HG03520 (cell line): ENCODE data around the gene MGST1.
"Not testable (repeated sequence)": the region's sequence is repeated elsewhere in the genome, so short reads cannot be mapped to it uniquely, and the experiment has no call there.

Experiments used
- ATAC-seq: cut with Tn5 transposase; IDR thresholded peaks from one replicate; pipeline ENCODE4 v1.9.1; 2021; ENCODE audit warnings: mild to moderate bottlenecking, moderate library complexity; ENCODE audit not compliant: unreplicated experiment

Gene MGST1

DNA sequence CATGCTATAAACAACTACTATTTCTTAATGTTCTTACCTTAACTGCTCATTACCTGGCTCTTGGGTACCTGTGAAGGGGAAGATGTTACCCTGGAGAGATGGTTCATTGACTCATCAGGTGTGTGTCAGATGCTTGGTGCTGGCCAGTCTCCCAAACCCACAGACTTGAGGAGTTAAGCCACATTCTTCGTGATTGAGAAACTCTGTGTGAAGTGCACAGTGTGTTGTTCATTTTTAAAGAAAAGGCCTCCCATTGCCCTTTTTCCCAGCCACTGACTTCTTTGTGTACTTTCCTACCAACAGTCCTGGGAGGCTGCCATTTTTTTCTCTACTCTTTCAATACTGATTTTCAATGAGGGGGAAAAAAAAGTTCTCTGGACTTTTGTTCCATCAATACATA, 3.2 kb downstream of the MGST1 start:
- ATAC-seq = no peak

DNA sequence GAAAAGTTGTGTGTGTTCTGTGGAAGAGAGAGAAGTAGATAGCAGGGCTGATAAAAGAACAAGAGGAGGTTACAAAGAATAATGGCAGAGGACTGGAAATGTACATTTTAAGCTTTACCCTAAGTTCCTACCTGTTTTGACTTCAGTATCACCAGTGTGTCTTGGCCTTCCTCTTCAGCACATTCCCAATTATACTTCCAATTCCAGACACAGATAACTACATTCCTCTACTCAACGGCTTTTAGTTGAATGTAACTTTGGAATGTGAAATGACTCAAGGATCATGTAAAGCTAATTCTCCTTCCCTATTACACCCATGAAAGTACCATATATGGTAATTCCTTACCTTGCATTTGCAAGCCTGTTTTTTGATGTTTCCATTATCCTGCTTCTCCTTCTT, 5.0 kb downstream of the MGST1 start:
- ATAC-seq = no peak

DNA sequence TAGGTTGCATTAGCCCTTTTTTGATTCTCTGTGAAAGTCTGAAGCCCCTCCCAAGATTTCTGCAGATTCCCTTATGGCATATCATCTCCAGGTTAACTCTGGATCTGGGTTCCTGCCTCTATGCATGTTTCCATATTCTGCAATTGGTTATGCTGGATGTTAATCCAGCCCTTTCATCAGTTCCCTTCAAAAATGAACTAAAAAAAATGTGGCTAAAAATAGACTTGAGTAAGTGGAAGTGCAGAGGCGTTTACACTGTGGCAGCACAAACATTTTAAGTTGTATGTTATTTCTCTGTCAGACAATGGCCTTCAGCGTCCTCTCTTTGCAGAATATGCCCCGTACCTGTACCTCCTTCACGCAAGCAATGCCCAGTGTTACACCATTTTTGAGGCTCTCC, 11.4 kb downstream of the MGST1 start:
- ATAC-seq = no peak

DNA sequence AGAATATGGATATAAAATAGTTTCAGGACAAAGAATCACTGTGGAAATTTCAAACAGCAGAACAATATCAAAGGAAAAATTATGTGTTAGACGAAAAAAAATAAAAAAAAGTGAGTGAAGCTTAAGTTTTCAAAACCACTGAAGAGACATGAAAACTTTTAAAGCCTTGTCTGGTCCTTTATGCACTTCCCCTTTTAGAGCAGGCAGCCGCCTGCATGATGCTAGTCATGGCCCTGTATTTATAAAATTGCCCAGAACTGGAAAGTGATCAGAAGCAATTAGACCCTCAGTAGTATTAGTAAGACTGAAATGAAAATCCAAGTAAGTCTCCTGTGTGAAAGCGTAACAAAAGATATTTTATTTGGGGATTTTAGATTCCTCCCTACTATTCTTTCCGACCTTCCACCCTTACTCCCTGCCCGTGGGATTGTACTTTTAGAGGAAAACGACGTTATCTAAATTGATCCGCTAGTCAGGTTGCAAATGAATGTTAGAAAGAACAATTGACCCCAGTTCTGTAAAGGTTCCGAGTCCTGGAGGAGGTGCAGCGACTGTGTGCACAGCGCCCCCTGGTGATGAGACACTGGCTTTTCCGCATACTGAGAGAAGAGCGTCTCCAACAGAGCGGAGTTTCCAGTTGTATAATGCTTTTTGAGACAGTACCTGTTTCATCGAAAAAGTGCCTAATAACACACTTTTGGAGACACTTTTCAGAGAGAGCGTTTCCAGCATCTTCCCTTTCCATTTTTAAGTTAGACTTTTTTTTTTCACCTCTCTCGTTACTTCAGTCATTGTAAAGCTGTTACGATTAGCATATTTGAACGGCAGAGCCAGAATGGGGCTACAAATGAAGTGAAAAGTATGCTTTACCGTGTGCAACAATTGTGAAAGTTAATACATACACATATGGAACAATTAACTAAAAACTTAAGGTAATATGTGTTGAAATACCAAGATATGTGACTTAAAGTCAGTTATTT, 12.4 kb downstream of the MGST1 start:
- ATAC-seq = no peak

DNA sequence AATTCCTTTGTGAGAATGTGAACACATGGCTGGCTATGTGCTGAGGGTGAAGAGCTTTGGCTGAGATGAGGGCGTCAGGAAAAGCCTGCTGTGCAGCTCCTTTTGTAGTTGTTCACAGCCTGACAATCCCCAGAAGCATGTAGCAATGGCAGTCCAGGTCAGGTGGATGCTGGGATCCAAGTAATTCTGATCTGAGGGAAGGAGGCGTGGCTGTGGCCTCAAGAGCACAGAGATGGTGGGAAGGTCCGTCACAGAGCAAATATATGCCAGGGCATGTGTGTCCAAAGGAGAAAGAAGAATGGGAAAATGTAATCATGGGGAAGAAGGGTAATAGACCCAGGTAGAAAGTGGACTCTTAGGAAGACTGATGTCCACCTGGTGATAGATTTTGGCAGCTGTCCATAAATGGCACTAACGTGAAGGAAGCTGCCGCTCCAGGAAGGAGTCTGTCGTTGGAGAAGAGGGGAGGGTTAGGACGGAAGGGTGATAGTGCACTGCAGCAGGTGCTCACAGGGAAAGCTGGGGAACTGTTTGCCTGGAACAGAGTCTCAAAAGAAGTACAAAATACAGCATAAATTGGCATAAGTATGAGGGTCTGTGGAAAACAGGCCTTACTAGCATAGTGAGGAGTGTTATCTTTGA, 13.8 kb downstream of the MGST1 start:
- ATAC-seq = no peak

DNA sequence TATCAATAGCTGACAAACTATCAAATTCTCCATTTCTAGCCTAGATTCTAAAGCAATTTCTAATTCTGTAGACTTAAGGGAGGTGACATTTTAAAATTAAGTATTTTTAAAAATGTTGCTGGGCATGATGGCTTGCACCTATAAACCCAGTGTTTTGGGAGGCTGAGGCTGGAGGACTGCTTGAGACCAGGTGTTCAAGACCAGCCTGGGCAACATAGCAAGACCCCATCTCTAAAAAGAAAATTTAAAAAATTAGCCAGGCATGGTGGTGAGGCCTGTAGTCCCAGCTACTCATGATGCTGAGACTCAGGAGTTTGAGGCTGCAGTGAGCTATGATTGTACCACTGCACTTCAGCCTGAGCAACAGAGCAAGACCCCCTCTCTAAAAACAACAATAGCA, 15.1 kb downstream of the MGST1 start:
- no peak for ATAC-seq

DNA sequence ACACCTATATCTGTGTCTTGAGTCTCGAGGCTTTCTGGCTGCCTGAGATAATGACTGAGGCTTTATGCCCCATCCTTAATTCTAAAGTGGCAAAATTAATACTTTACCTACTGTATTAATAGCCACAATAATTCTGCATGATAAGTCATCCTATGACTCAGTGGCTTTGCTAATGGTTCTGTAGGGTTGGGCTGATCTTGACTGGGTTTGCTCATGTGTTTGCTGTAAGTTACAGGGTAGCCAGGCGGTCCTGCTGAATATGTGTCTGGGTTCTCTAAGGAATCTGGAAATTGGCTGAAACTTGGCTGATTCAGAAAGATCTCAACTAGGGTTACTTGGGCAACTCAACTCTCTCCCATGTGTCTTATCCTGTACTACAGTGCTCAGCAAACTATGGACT, 21.7 kb downstream of the MGST1 start:
- no peak for ATAC-seq

DNA sequence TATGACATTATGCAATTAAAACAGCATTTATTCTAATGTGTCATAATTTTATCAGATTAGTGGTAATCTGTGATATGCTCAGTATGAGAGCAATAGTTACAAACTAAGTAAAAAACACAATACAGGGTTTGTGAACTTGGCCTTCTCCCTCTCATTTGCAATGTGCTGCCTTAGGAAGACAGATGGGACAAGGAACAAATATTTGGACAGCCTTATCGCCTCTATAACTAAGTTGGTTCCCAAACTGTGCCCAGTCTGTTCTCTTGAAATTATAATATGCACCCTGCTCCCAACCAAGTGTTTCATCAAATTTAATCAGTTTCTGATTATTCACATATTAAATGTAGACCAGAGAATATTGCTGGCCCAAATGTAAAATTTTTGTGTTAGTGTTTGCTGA, 22.7 kb downstream of the MGST1 start:
- ATAC-seq = no peak

DNA sequence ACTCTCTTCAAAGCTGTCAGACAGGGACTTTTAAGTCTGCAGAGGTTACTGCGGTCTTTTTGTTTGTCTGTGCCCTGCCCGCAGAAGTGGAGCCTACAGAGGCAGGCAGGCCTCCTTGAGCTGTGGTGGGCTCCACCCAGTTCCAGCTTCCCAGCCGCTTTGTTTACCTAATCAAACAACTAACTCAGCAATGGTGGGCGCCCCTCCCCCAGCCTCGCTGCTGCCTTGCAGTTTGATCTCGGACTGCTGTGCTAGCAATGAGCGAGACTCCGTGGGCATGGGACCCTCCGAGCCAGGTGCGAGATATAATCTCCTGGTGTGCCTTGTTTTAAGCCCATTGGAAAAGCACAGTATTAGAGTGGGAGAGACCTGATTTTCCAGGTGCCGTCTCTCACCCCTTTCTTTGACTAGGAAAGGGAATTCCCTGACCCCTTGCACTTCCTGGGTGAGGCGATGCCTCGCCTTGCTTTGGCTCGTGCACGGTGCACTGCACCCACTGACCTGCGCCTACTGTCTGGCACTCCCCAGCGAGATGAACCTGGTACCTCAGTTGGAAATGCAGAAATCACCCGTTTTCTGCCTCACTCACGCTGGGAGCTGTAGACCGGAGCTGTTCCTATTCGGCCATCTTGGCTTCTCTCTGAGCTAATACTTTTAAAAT, 35.3 kb downstream of the MGST1 start:
- ATAC-seq = not testable (repeated sequence)

DNA sequence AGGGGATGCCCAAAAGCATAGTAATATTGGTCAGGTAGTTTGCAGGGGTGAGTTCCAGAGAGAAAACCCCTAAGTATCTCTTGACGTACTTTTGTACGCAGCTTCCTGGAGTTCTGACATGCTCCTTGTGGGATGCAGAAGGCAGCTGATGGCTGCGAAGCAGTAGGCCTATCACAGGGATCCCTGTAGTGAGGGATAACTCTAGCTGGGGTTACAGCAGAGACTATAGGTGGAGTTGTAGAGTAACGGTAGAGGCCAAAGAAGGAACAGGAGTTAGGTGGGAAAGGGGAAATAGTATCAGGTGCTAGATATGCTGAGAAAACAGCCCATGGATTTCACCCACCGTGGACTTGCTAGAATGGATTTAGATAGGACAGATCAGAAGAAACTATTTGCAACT, 37.3 kb downstream of the MGST1 start:
- no peak for ATAC-seq

DNA sequence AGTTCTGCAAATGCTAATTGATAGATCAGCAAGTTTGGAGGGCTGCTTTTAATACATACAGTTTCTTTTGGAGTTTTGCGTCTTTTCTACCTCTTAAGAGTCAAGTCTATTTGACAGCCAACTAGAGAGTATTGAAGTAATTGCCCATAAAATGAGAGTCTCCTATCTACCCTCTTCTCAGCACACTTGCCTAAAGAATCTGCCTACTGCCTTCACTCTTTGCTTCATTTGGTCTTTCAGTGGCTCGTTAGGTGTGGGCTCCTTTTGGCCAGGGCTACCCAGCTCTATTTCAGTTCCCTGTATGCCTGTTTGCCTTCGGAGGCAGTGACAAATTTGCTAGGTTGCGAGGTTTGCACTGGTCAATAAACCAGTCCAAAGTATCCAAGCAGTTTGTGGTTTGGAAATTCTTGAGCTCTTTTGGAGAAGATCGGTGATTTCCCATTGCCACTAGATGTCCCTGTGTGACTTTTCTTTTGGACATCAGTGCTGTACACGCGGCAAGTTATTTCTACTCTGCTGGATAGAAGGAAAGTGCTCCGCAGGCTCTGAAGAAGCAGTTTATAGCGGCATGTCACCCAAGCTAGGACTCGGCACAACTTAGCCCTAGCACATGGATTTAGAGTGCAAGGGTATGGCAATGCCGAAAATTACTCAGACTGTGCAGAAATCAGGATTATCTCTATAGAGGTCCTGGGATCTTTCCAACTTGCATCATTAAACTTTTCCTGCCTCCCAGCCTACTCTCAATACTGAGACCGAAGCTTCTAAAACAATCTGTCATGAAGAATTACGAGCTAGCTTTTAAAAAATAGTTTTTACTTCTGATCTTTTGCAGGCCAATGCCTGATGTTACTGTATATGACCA, 38.6 kb downstream of the MGST1 start:
- ATAC-seq = no peak

DNA sequence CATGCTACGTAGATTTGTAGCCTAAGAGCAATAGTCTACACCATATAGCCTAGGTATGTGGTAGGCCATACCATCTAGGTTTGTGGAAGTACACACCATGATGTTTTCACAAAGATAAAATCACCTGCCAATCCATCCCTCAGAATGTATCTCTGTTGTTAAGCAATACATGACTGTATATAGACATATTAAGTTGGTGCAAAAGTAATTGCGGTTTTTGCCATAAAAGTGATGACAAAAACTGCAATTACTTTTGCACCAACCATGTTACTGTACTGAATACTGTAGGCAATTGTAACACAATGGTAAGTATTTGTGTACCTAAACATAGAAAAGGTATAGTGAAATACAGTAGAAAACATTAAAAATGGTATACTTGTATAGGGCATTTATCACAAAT, 40.5 kb downstream of the MGST1 start:
- ATAC-seq = no peak

DNA sequence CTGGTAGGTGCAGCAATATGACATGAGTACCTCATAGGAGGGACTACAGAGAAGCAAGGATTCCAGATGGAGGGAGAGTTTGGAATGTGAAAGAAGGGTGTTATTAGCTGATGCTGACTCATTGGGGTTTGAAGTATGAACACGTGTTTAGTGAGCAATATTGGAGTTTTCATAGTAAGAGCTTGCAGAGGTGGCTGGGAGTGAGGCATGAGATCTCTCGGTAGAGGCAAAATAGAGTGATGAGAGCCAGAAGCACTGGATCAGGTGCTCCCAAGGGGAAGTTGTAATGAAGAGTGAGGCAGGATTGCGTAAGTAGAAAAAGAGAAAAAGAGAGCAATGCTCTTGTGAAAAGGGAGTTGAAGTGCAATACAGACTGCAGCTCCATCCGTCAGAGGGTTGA, 42.1 kb downstream of the MGST1 start:
- ATAC-seq = no peak

DNA sequence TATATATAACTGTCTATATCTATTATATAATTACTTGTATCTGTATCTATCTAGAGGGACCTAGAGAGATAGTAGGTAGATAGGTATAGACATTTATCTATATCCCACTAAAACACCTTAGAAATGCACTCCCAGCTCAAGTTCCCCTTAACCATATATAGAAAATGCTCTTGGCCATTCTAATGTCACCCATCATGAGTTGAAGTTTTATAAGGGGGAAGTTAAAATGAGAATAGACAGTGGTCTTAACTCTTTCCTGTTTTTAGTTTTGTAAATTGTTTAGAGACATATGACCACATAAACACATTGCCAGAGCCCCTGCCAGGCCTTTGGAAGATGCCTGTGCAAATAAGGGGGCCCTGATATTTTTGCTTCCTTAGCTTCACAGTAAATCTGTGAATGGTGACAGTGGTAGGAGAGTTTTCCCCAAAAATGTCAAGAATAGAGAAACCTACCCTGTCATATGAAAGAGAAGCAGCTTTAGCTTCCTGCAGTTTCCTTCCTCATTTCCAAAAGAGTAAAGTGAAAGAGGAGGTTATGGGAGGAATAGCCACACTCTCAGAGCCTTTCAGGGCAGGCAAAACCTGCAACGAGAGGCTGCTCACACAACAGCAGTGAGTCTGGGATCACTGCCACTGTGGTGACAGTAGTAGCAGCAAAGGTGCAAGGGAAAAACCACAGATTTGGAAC, 45.5 kb downstream of the MGST1 start:
- no peak for ATAC-seq

DNA sequence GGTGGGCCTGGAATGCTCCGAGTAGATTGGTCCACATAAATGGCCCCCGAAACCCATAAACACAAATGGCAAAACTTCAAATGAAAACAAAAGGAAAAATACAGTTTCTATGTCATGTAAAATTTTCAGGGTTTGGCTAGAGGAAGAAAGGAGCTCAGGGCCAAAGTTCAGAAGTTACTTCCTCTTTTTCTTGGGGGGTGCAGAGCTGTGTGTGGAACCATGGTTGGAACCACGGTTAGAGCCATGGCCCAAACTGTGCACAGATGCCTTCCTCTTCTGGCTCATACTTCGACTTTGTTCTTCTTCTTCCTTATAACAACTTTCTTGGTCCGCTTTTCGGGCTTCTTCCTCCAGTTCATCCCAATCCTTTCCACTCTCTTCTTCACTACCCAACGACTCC, 51.7 kb downstream of the MGST1 start:
- no peak for ATAC-seq

DNA sequence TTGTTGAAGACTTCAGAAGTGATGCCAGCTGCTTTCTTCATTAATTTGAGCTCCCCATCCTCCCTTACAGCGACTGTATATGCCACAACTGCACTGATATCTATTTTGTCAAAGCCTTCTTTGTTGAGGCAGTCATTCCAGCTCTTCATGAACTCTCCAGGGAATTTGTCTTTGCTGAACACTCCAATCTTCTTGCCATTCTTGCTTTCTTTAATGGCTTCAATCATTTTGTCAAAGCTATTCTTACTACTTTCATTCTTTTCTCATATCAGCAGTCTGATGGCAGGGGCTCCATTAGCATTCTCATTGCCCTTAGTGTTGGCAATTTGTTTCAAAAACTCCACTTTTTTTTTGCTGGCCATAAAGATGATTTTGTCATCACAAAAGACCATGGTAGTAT, 54.4 kb downstream of the MGST1 start:
- ATAC-seq = not testable (repeated sequence)

DNA sequence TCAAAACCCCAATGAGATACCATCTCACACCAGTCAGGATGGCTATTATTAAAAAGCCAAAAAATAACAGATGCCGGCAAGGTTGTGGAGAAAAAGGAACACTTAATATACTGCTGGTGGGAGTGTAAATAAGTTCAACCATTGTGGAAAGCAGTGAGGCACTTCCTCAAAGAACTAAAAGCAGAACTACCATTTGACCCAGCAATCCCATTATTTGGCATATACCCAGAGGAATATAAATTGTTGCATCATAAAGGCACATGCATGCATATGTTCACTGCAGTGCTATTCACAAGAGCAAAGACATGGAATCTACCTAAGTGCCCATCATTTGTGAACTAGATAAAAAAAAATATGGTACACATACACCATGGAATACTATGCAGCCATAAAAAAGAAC, 59.9 kb downstream of the MGST1 start:
- no peak for ATAC-seq
